ENCODE measurements around the gene PRSS35.
A peak's percentile ranks its signal among the peaks of the same experiment; 100 is the strongest.

PRSS35 gene

DNA sequence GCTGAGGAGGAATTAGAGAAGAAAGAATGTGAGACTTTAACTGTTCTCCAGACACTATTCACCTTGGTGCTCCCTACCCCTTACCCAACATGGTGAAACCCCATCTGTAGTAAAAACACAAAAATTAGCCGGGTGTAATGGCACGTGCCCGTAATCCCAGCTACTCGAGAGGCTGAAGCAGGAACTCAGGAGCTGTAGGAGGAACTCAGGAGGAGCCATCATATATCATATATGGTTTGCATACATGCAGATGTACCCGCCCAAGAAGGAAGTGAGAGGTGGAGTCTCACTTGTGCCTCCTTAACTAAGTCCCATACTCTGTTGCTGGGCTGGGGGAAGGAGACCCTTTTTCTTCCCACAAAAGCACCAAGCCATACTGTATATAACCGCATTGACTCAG is 46.0 kb upstream of the PRSS35 start:
- Histone ChIP-seq H3K4me3 (ENCODE audit: low read length, poor library complexity, severe bottlenecking) (no peak overlapping the region), H3K36me3 (ENCODE audit: insufficient read depth, low read length) (no peaks in the 10 kb centered on the region), H3F3A (ENCODE audit: low read depth) (no peaks in the 10 kb centered on the region), H3K4me2 (ENCODE audit: low read depth, low read length, poor library complexity, severe bottlenecking) (no peak overlapping the region), H3K9me2 (replicated peaks; ENCODE audit: low read depth, low read length) (no peaks in the 10 kb centered on the region), H3K27me3 (ENCODE audit: insufficient read depth, low read length, poor library complexity, severe bottlenecking) (no peaks in the 10 kb centered on the region), H3K9me3 (ENCODE audit: insufficient read depth, low read depth, low read length) (no peaks in the 10 kb centered on the region), H3K4me1 (ENCODE audit: insufficient read depth, low read length, poor library complexity, severe bottlenecking) (no peaks in the 10 kb centered on the region), H3K9ac (ENCODE audit: low read depth, low read length, poor library complexity, severe bottlenecking) (no peak overlapping the region), H4K20me1 (ENCODE audit: insufficient read depth, low read length, poor library complexity, severe bottlenecking) (no peaks in the 10 kb centered on the region), H2AFZ (ENCODE audit: low read length) (no peak overlapping the region), H3K79me2 (ENCODE audit: insufficient read depth, low read length) (no peaks in the 10 kb centered on the region)
- TF ChIP-seq, protein P1, sequence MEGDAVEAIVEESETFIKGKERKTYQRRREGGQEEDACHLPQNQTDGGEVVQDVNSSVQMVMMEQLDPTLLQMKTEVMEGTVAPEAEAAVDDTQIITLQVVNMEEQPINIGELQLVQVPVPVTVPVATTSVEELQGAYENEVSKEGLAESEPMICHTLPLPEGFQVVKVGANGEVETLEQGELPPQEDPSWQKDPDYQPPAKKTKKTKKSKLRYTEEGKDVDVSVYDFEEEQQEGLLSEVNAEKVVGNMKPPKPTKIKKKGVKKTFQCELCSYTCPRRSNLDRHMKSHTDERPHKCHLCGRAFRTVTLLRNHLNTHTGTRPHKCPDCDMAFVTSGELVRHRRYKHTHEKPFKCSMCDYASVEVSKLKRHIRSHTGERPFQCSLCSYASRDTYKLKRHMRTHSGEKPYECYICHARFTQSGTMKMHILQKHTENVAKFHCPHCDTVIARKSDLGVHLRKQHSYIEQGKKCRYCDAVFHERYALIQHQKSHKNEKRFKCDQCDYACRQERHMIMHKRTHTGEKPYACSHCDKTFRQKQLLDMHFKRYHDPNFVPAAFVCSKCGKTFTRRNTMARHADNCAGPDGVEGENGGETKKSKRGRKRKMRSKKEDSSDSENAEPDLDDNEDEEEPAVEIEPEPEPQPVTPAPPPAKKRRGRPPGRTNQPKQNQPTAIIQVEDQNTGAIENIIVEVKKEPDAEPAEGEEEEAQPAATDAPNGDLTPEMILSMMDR (conservative IDR thresholded peaks at IDR 0.05; ENCODE audit: low read length): no peak
- no peak for TF ChIP-seq EZH2phosphoT487 (IDR thresholded peaks at IDR 0.05; ENCODE audit: borderline replicate concordance)

DNA sequence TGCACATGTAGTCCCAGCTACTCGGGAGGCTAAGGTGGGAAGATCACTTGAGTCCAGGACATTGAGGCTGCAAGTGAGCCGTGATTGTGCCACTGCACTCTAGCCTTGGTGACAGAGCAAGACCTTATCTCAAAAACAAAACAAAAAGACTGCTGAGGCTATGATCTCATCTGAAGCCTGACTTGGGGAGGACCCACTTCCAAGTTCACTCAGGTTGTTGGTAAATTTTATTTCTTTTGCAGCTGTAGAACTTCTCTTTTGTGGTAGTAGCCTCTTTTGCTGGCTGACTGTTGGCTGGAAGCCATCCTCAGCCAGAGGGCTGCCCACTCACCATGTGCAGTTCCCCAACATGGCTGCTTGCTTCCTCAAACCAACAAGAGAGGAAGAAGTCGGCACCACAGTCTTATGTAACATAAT is 44.7 kb upstream of the PRSS35 start:
- H3K4me2 ChIP-seq (ENCODE audit: low read depth, low read length, poor library complexity, severe bottlenecking): no peak overlapping the region
- no peaks in the 10 kb centered on the region for H3K9me3 ChIP-seq (ENCODE audit: insufficient read depth, low read depth, low read length)
- no peaks in the 10 kb centered on the region for H3K36me3 ChIP-seq (ENCODE audit: insufficient read depth, low read length)
- no peaks in the 10 kb centered on the region for H3K9me2 ChIP-seq (replicated peaks; ENCODE audit: low read depth, low read length)
- no peaks in the 10 kb centered on the region for H3K79me2 ChIP-seq (ENCODE audit: insufficient read depth, low read length)
- H3K4me3 ChIP-seq (ENCODE audit: low read length, poor library complexity, severe bottlenecking): no peak overlapping the region
- no peak overlapping the region for H3K9ac ChIP-seq (ENCODE audit: low read depth, low read length, poor library complexity, severe bottlenecking)
- no peaks in the 10 kb centered on the region for H3F3A ChIP-seq (ENCODE audit: low read depth)
- no peaks in the 10 kb centered on the region for H3K4me1 ChIP-seq (ENCODE audit: insufficient read depth, low read length, poor library complexity, severe bottlenecking)
- H2AFZ ChIP-seq (ENCODE audit: low read length): 0 out of 2 replicates have a peak overlapping the region, but pooled peaks have one; percentile 18
- H3K27me3 ChIP-seq (ENCODE audit: insufficient read depth, low read length, poor library complexity, severe bottlenecking): no peaks in the 10 kb centered on the region
- TF ChIP-seq, protein P1 (conservative IDR thresholded peaks at IDR 0.05; ENCODE audit: low read length): no peak
- no peak for TF ChIP-seq EZH2phosphoT487 (IDR thresholded peaks at IDR 0.05; ENCODE audit: borderline replicate concordance)
- H4K20me1 ChIP-seq (ENCODE audit: insufficient read depth, low read length, poor library complexity, severe bottlenecking): no peaks in the 10 kb centered on the region

DNA sequence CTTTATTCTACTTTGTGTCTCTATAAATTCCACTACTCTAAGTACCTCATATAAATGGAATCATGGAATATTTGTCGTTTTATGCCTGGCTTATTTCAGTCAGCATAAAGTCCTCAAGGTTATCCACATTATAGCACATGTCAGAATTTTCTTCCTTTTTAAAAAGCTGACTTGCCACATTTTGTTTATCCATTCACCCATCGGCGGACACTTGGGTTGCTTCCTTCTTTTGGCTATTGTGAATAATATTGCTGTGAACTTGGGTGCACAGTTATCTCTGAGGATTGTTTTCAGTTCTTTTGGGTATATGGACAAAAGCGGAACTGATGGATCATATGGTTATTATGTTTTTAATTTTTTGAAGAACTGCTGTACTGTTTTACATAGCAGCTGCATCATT is 42.3 kb upstream of the PRSS35 start:
- no peaks in the 10 kb centered on the region for H4K20me1 ChIP-seq (ENCODE audit: insufficient read depth, low read length, poor library complexity, severe bottlenecking)
- H2AFZ ChIP-seq (ENCODE audit: low read length): no peak overlapping the region
- no peaks in the 10 kb centered on the region for H3K9me3 ChIP-seq (ENCODE audit: insufficient read depth, low read depth, low read length)
- no peak overlapping the region for H3K4me3 ChIP-seq (ENCODE audit: low read length, poor library complexity, severe bottlenecking)
- no peaks in the 10 kb centered on the region for H3K9me2 ChIP-seq (replicated peaks; ENCODE audit: low read depth, low read length)
- no peaks in the 10 kb centered on the region for H3F3A ChIP-seq (ENCODE audit: low read depth)
- H3K4me1 ChIP-seq (ENCODE audit: insufficient read depth, low read length, poor library complexity, severe bottlenecking): no peaks in the 10 kb centered on the region
- TF ChIP-seq, protein P1 (conservative IDR thresholded peaks at IDR 0.05; ENCODE audit: low read length): no peak
- TF ChIP-seq EZH2phosphoT487 (IDR thresholded peaks at IDR 0.05; ENCODE audit: borderline replicate concordance): no peak
- no peaks in the 10 kb centered on the region for H3K36me3 ChIP-seq (ENCODE audit: insufficient read depth, low read length)
- H3K4me2 ChIP-seq (ENCODE audit: low read depth, low read length, poor library complexity, severe bottlenecking): no peak overlapping the region
- H3K9ac ChIP-seq (ENCODE audit: low read depth, low read length, poor library complexity, severe bottlenecking): no peak overlapping the region
- H3K79me2 ChIP-seq (ENCODE audit: insufficient read depth, low read length): no peaks in the 10 kb centered on the region
- H3K27me3 ChIP-seq (ENCODE audit: insufficient read depth, low read length, poor library complexity, severe bottlenecking): no peaks in the 10 kb centered on the region

All from Loucy (cell line).